Effector CD4-positive, alpha-beta T cell (primary cell): Measurements from ENCODE around the gene MAN1B1.
"Not testable (repeated sequence)": the region's sequence is repeated elsewhere in the genome, so short reads cannot be mapped to it uniquely, and the experiment has no call there.

Experiments used
- DNase-seq: peaks from one replicate; pipeline ENCODE4 v3.0.0-alpha.2; 2020

Gene MAN1B1

DNA sequence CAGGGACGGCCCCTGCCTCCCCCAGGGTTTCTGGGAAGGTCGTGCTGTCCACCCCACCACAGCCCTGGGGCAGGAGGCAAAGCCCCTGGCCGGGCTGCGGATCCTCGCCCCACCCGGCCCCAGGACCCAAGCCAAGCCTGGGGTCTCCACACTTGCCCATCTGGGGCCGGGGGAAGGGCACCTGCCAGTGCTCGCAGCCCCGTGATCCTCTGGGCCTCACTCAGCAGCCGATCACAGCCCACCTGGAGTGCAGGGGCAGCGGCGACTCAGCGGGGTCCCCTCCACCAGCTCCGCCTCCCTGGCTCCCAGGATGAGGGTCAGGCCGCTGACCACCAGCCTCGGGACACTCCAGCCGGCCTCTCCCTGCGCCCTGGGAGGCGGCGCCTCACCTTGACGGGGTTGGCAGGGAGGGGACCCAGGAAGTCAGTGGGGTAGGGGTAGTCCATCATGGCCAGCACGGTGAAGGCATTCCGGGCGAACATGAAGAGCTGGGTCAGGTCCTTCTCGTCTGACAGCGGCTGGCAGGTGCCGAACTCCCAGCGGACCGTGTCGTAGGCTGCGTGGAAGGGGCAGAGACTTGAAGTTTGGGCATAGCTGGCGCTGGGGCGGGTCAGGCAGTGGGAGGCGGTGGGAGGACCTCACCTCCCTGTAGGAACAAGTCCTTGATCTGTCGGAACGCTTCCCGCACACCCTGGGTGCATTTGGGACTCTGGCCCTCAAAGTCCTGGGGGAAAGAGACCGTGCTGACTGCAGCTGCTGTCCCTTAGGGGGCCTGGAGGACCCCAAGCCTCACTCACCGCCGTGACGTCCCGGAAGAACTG lies 26.0 kb downstream of the MAN1B1 start:
- no peak for DNase-seq

DNA sequence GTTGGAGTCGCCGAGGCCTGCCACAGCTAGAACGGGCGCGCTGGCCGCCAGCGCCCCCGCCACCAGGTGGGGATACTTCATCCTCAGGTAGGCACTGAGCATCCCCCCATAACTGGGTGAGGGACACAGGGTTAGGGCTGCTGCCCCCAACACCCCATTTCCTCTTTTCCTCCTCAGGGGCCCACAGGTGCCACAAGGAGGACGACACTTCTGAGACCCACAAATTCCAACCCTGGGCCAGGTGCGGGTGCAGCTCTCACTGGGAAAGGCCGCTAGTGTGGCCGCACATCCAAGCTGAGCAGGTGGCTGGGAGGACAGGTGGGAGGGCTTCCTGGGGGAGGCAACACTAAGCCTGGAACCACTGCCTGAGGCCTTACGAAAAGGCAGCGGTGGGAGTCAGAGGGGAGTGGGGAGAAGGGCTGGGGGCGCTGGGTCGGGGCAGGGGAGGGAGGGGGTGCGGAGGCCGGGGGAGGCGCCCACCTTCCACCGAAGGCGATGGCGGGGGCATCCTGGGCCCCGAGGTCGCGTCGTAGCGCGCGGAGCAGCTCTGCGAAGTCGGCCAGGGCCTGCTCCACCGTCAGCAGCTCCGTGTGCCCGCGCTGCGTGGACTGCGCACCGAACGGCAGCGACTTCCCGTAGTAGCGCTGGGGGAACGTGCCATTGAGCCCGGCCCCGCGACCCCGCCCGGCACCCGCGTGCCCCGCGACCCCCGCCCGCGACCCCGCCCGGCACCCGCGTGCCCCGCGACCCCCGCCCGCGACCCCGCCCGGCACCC lies 26.8 kb downstream of the MAN1B1 start:
- no peak for DNase-seq

DNA sequence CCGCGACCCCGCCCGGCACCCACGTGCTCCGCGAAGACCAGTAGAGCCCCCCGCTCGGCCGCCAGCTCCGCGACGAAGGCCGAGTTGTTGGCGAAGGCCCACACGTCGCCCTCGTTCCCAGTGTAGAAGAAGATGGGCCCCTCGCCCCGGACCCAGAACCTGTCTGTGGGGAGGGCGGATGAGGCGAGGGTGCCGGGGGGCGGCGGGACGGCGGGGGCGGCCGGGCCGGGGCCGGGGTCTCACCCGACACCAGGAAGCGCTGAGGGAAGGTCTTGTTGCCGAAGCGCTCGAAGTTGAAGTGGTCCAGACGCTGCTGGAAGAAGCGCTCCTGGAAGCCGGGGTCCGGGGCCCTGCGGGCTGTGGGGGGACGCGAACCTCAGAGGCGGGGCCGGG lies 27.4 kb downstream of the MAN1B1 start:
- no peak for DNase-seq

DNA sequence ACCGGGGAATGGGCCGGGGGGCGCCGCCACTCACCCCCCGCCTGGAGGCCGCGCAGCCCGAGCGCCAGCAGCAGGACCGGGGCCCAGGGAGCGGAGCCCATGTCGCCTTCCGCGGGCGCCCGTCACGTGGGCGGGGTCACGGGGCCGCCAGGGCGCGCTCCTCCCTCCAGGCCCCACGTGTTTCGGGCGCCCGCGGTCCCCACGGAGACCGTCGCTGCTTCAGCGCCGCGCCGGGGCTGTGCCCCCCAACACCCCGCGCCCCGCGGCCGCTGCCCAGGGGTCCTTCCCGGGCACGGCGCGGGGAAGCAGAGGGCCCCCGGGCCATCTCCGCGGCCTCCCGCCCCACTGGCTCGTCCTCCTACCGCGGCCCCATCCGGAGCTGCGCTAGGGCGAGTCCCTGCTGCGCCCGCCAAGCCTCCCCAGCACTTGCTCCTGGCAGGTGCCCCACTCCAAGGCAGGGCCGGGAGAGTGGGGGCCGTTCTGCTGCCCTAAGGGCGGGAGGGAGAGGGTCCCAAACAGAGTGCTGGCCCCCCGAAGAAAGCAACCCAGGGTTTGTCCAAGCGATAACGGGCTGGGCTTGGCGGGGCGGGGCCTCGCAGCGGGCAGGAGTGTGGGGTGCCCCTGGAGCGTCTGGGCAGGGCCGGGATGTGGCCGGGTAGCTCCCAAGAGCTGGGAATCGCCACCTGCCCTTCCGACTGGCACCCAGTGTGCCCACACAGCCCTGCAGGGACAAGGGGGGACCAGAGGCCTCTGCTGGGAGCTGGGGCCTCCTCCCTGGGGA lies 28.0 kb downstream of the MAN1B1 start, which contains the start of gene DPP7:
TSS of gene DPP7 (minus strand) at position 121 of the 781 bp plus-strand sequence. CDS start at position 101, 20 bp downstream.
- DNase-seq: peak; percentile 75

DNA sequence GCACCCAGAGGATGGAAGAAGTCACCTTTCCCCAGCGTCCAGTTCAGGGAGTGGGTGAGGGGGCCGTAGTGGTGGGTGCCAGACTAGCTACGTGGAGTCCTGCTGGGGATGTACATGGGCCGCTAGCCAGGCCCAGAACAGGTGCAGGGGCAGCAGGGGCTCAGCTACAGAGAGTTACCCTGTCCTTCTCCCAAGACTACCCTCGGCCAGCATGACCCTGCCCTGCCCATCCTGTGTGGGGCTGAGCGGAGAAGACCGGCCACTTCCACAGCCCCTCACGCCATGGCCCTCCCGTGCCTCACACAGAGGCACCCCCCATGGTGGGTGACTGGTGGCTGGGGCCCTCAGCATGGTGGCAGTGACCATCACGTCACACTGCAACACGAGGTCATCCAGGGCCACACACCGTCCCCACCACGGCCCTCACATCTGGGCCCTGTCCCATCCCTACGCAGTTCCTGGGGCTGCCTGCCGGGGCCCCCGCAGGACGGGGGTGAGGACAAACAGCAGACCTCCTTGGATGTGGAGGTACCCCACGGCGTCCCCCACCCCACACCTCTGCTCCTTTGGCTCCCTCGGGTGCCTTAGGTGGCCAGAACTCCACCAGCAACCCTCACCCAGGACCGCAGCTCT lies 28.7 kb downstream of the MAN1B1 start:
- no peak for DNase-seq

DNA sequence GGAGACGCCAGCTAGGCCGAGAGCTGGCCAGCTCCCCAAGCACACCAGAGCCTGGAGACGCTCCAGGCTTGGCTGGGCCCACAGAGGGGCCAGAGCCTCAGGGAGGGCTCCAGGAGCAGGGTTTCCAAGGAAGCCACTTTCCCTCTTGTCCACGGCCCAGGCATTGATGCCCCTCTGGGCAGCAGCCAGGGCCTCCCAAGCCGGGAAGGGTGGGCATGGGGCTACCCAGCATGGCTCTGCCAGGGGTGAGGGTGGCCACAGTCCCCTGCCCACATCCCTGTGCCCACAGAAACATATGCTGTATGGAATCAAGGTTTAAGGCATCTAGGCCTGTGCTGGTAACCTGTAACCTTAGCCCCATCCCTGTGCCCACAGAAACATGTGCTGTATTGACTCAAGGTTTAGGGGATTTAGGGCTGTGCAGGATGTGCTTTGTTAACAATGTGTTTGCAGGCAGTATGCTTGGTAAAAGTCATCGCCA lies 29.3 kb downstream of the MAN1B1 start:
- no peak for DNase-seq

DNA sequence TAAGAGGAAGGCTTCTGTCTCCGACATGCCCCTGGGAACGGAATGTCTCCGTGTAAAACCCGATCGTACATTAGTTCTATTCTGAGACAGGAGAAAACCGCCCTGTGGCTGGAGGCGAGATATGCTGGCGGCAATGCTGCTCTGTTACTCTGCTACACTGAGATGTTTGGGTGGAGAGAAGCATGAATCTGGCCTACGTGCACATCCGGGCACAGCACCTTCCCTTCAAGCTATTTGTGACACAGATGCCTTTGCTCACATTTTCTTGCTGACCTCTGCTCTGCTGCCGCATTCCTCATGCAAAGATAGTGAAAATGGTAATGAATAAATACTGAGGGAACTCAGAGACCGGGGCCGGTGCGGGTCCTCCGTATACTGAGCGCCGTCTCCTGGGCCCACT lies 29.9 kb downstream of the MAN1B1 start:
- DNase-seq: no peak

DNA sequence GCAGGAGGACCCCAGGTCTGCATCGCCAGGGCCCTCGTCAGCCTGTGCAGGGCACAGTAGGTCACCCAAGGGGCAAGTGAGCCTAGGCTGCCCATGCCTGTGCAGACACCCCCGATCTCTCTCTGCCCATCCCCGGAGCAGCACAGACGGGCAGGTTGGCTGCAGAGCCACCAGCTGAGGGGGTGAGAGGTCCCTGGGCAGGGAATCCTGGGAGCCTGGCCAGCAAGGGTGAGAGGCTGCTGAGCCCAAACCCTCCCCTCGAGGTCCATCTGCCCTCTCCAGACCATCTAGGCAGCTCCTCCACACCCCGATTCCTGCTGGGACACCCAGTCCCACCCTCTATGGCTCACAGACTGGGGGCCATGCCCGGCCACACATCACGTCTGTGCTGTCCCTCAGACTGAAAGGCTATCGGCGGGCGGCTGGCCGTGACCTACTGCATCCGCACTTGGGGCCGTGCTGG lies 30.5 kb downstream of the MAN1B1 start:
- DNase-seq: no peak

DNA sequence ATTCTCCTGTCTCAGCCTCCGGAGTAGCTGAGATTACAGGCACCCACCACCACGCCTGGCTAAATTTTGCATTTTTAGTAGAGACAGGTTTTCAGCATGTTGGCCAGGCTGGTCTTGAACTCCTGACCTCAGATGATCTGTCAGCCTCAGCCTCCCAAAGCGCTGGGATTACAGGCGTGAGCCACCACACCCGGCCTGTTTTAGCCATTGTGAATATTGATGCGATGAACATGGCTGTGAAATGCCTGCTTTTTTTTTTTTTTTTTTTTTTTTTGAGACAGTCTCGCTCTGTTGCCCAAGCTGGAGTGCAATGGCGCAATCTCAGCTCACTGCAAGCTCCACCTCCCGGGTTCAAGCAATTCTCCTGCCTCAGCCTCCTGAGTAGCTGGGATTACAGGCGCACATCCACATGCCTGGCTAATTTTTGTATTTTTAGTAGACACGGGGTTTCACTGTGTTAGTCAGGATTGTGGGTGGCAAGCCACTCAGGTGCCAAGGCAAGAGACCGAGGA lies 31.4 kb downstream of the MAN1B1 start:
- DNase-seq: not testable (repeated sequence)

DNA sequence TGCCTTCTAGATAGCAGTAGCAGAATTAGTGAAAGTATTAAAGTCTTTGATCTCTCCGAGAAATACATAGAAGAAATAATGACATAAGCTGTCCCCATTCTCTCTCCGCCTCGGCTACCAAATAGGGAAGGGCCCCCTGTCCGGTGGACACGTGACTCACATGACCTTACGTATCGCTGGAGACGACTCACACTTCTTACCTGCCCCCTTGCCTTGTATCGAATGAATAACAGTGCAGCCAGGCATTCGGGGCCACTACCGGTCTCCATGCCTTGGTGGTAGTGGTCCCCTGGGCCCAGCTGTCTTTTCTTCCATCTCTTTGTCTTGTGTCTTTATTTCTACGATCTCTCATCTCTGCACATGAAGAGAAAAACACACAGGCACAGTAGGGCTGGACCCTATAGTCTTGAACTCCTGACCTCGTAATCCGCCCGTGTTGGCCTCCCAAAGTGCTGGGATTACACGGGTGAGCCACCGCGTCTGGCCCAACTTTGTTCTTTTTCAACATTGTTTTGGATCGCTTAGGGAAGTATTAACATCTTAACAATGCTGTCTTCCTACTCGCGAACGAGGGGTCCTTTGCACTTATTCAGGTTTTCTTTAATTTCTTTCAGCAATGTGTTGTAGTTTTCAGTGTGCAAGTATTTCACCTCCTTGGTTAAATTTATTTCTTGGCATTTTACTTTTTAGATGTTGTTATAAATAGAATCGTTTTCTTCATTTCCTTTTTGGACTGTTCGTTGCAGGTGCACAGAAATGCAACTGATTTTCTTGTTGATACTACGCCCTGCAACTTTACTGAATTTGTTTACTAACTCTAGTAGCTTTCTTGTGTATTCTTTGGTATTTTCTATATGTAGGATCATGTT lies 35.4 kb downstream of the MAN1B1 start:
- not testable (repeated sequence) for DNase-seq

DNA sequence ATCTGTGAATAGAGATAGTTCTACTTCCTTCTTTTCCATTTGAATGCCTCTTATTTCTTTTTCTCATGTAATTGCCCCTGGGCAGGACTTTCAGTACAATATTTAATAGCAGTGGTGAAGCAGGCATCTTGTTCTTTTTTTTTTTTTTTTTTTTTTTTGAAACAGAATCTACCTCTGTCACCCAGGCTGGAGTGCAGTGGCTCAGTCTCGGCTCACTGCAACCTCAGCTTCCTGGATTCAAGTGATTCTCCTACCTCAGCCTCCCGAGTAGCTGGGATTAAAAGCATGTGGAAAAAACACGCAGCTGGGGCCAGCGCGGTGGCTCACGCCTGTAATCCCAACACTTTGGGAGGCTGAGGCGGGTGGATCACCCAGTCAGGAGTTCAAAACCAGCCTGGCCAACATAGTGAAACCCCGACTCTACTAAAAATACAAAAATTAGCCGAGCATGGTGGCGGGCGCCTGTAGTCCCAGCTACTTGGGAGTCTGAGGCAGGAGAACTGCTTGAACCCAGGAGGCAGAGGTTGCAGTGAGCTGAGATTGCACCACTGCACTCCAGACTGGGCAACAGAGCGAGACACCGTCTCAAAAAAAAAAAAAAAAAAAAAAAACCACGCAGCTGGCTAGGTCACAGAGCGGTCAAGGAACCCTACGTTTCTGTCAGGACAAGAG lies 36.1 kb downstream of the MAN1B1 start:
- not testable (repeated sequence) for DNase-seq

DNA sequence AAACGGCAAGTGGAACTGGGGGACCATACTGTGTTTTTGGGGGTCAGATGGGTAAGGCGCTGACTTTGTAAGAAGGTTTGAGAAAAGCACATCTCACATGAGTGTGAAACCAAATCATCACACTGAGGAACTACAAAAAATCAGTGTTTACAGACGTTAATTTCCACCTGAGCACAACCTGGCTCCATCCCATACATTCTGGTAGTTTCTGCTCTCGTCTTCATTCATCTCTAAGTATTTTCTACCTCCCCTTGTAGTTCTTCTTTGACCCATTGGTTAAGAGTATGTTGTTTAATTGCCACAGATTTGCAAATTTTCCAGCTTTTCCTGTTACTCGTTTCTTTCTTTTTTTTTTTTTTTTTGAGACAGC lies 36.7 kb downstream of the MAN1B1 start:
- no peak for DNase-seq

DNA sequence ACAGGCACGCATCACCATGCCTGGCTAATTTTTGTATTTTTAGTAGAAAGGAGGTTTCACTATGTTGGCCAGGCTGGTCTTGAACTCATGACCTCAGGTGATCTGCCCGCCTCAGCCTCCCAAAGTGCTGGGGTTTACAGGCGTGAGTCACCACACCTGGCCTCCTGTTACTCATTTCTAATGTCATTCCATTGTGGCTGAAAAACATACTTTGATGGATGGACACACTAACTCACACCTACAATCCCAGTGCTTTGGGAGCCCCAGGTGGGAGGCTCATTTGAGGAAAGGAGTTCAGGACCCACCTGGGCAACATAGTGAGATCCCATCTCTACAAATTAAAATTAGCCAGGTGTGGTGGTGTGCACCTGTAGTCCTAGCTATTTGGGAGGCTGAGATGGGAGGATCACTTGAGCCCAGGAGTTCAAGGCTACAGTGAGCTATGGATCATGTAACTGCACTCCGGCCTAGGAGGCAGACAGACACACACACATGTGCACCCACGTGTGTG lies 37.2 kb downstream of the MAN1B1 start:
- not testable (repeated sequence) for DNase-seq

DNA sequence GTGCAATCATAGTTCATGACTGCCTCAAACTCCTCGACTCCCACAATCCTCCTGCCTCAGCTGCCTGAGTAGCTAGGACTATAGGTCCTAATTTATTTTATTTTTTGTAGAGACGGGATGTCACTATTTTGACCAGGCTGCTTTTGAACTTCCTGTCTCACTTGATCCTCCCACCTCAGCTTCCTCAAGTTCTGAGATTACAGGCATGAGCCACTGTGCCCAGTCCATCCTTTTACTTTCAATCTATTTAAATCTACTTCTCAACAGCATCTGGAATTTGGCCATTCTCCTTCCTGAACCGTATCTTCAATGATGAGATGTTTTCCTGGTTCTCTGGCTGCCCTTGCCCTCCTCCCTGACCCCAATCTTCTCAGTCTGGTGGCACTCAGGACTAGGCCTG lies 40.0 kb downstream of the MAN1B1 start:
- no peak for DNase-seq

DNA sequence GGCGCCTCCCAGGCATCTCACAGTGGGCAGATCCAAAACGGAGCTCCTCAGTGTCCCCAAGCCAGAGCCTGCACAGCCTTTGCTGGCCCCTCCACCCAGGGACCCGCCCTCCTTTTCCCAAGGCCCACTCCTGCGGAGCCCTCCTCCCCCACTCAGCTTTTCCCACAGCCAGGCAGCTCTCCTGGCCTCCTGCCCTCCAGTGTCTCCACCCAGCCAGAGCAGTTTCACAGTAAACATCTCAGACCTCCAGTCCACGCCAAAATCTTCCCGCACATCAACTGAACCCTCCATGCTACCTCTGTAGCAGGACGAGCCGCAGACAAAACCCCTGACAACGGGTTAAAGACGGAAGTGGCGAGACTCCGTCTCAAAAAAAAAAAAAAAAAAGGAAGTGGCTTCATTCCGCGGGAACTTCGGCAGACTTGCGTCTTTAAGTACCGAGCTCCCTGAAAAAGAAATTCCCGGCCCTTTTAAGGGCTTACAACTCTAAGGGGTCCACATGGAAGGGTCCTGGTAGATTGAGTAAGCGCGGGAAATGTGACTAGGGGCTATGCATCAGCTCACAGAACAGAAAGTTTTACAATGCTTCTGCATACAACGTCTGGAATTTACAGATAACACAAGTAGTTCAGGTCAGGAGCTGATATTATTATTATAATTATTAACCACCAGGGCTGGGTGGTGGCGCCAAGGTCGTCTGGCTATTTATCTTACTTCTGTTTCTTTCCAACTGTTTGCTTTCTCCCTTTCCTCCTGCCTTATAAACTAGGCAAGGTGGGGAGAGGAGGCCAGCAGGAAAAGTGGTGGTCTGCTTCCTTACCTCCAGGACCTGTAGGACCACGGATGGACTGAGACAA lies 40.7 kb downstream of the MAN1B1 start:
- peak; percentile 18 for DNase-seq

DNA sequence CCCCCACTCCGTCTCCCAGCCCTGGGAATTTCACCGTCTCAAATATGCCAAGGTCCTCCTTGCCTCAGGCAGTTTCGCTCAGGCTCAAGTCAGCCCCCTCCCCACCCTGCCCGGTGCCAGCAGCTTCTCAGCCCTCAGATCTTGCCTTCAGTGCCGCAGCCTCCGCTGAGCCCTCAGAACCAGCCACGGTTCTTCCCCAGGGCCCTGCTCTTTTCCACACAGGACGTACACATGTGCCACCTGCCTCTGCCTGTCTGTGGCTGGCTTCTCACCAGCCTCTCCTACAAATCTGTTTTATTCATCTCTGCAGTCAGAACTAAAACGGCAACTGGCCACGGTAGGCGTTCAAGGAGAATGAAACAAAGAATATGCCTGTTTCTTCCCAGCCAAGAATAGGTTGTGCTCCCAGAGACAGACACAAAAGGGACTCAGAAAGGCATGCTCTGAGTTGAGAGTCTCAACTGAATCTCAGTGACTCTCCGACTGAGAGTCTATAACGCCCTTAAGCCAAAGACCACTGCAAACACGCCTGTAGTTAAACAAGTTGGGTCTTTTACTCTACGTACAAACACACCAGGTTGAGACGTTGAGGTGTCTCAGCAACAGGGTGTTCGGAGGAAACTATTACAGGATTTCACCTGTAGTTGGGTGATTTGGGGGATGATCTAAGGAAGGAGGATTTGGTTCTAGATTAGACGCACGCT lies 41.5 kb downstream of the MAN1B1 start:
- no peak for DNase-seq

DNA sequence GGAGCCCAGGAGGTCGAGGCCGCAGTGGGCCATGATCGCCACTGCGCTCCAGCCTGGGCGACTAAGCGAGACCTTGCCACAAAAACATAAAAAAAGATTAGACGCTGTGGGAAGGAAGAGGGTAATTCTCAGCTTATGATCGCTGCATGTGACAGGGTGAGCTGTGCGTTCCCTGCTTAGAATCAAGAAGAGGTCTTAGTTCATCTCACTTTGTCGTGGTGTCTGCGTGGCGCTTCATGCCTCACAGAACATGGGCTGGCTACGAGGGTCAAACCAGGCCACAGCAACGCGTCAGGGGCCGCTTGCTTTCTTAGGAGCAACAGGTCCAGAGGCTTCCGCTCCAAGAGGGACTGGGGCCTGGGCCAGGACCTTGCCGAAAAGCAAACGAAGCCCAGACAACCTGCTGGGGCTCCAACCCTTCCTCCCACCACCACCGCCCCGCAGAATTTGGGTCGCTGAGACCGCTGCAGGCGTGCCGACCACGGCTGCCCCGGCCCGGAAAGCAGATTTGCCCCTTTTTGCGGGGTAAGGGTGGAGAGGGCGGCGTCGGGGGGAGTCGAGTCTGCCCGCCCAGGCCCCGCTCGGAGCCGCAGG lies 42.2 kb downstream of the MAN1B1 start:
- no peak for DNase-seq

DNA sequence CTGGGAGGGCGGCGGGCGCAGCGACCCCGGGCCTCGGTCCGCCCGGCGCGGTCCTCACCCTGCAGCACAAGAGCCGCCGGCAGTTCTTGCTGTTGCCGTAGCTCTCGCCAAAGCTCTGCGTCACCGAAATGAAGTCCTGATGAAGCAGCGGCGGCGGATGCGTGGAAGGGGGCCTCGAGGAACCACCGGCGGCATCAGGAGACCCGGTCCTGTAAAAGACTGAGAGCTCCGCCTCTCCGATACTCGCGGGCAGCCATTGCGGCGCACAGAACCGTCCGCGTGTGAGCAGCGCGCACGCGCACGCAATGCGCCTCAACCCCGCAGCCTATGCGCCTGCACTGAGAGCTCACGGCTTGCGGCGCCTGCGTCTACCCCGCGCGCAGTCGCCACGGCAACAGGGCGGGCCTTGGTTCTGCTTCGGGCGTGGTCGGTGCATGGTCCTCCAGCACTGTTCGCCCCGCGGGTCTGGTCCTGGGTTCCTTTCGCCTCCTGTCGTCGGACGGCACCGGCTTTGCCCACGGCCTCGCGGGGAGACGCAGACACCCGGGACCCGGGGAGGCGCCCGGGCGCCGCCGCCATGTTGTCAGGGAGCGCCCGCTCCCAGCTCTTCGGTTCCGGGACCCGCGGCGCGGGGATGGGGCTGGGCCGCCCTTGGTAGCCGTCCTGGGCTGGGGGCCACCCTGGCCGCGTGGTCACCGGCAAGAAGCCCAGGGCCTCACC lies 42.8 kb downstream of the MAN1B1 start:
- peak; percentile 83 for DNase-seq
